ENCODE results near the gene KCTD16. TPM values are rescaled to one million over a fixed set of nuclear protein-coding genes. Genes with fewer than 3 reads are reported as not detected.

The KCTD16 gene
- total and polyA plus RNA-seq, 12 donors = 0.04 to 2.1 (median 0.48) TPM; not detected in 1

DNA sequence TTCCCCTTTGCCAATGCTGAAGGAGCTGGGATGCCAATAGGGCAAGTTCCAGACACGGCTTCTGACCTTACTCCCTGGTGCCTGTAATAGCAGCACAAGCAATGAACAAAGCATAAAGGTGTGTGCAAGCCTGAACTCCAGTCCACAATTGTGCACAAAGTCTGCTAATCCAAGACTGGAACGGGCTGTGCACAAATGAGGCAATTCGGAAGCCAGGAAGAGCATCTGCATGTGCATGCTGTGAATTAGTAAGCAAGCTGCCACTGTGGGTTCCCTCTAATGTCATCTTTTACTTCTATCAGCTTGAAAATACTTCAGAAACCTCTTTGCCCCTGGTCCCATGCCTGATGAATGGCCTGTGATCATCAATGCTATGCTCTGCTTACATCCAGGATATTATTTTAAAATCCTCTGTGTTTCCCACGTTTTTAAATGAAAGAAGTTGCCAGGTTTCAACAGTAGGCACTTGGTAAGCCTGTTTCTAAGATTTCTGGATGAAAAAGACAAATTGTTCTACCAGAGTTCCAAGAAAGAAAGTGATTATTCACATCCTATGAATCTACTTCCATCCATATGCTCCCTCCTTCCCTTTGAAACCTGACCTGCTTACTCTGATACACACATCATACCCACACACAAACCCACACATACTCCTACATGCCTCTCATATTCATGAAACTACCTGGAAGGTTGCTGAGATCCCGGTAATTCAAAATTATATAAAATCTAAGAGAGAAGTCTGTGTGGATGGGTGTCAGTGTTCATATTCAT lies 165.7 kb downstream of the KCTD16 start:
- H3K36me3 ChIP-seq (replicated peaks in 1 of 2) = no peaks in the 10 kb centered on the region
- no peaks in the 10 kb centered on the region for H3K9me3 ChIP-seq (replicated peaks in 1 of 3)
- 57 to 73% (median 60%) methylated on average over 5 of the region's 5 CpGs for WGBS, 4 donors
- no peak overlapping the region for H3K27ac ChIP-seq
- DNase-seq = no peak
- no peaks in the 10 kb centered on the region for H3K4me1 ChIP-seq (replicated peaks in 1 of 2)
- TF ChIP-seq CTCF (IDR thresholded peaks at IDR 0.05) (no peak), POLR2A (IDR thresholded peaks at IDR 0.05) (no peak)
- intact Hi-C loops (cut with DNase I) = no loop called here
- H3K4me3 ChIP-seq = no peak overlapping the region
- H3K27me3 ChIP-seq = no peaks in the 10 kb centered on the region

GRCh38 chr5:144352330-144352729 lies 181.7 kb downstream of the KCTD16 start:
- Histone ChIP-seq H3K27ac (no peak overlapping the region), H3K27me3 (no peaks in the 10 kb centered on the region), H3K4me3 (no peak overlapping the region), H3K4me1 (replicated peaks in 1 of 2) (no peaks in the 10 kb centered on the region), H3K9me3 (replicated peaks in 1 of 3) (no peaks in the 10 kb centered on the region), H3K36me3 (replicated peaks in 1 of 2) (no peaks in the 10 kb centered on the region)
- TF ChIP-seq CTCF (IDR thresholded peaks at IDR 0.05) (no peak), POLR2A (IDR thresholded peaks at IDR 0.05) (no peak)
- intact Hi-C loops (cut with DNase I) = no loop called here
- no peak for DNase-seq
- WGBS, 4 donors = 41 to 54% (median 51%) methylated on average over 4 of the region's 4 CpGs

- H3K9me3 ChIP-seq (replicated peaks in 1 of 3) = no peaks in the 10 kb centered on the region
- no peaks in the 10 kb centered on the region for H3K4me1 ChIP-seq (replicated peaks in 1 of 2)
- no peaks in the 10 kb centered on the region for H3K36me3 ChIP-seq (replicated peaks in 1 of 2)
- no peak overlapping the region for H3K27ac ChIP-seq
- H3K4me3 ChIP-seq = no peak overlapping the region
- no peak for DNase-seq
- TF ChIP-seq CTCF (IDR thresholded peaks at IDR 0.05) (no peak), POLR2A (IDR thresholded peaks at IDR 0.05) (no peak)
- intact Hi-C loops (cut with DNase I) = no loop called here
- H3K27me3 ChIP-seq = no peaks in the 10 kb centered on the region
- WGBS, 4 donors = 31 to 40% (median 38%) methylated on average over 4 of the region's 4 CpGs
Measured at GRCh38 chr5:144352732-144353317, 182.2 kb downstream of the KCTD16 start.

DNA sequence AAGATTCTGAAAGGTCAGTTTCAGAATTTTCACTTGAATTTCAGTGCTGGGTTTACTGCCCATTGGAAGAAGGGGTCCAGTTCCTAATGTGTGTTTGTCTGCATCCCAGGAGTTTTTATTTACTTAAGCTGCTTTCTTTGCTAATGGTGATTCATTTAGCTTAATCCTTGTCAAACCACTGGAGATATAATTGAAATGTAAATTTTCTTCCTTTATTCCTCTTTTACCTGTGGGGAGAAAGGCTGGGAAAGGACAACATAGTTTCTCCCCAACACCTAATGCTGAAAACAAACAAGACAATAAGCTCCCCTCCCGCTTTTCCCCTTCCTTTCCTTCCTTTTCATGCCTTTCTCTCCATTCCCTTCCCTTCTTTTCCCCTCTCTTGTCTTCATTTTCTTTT lies 185.8 kb downstream of the KCTD16 start:
- Histone ChIP-seq H3K4me3 (no peak overlapping the region), H3K36me3 (replicated peaks in 1 of 2) (no peaks in the 10 kb centered on the region), H3K27ac (no peak overlapping the region), H3K4me1 (replicated peaks in 1 of 2) (no peaks in the 10 kb centered on the region), H3K27me3 (no peaks in the 10 kb centered on the region), H3K9me3 (replicated peaks in 1 of 3) (no peaks in the 10 kb centered on the region)
- TF ChIP-seq POLR2A (IDR thresholded peaks at IDR 0.05) (no peak), CTCF (IDR thresholded peaks at IDR 0.05) (no peak)
- intact Hi-C loops (cut with DNase I) = no loop called here
- no peak for DNase-seq
- WGBS, 4 donors = 46 to 71% (median 68%) methylated on average over 1 of the region's 1 CpG
